Keratinocyte (primary cell): ENCODE results near the gene MTR. TPM values are rescaled to one million over a fixed set of nuclear protein-coding genes. Genes with fewer than 3 reads are reported as not detected.

ENCODE experiments used
- DNase-seq: peaks from one replicate; pipeline ENCODE4 v3.0.0-alpha.2; 2011; ENCODE audit warnings: low read depth, missing footprints, low spot score
- FAIRE-seq: peaks from 2 replicates; lab custom pipeline; 2011; peaks lifted over from hg19 to GRCh38; lab: Jason Lieb, UNC
- H2AFZ ChIP-seq: 2 replicates; pipeline ENCODE4 v1.6.0; 2012; ENCODE audit warnings: low read length, control low read depth, inconsistent platforms; ENCODE audit not compliant: control insufficient read depth
- H3K27ac ChIP-seq: 2 replicates; pipeline ENCODE4 v1.5.1; 2011; ENCODE audit warnings: low read length; ENCODE audit not compliant: control insufficient read depth, insufficient read depth
- H3K27me3 ChIP-seq: 3 replicates; pipeline ENCODE4 v1.6.0; 2011; ENCODE audit warnings: low read length; ENCODE audit not compliant: control insufficient read depth, insufficient read depth; ENCODE audit errors: extremely low read depth
- H3K36me3 ChIP-seq, 2 experiments: 2 replicates in 1 of 2; 3 replicates in 1 of 2; pipeline ENCODE4 v1.5.1; 2011; ENCODE audit warnings: low read length in 2 of 2, mild to moderate bottlenecking in 1 of 2; ENCODE audit not compliant: control insufficient read depth in 2 of 2, insufficient read depth in 2 of 2; ENCODE audit errors: extremely low read depth in 1 of 2
- H3K4me1 ChIP-seq: 3 replicates; pipeline ENCODE4 v1.5.1; 2011; ENCODE audit warnings: low read length; ENCODE audit not compliant: control insufficient read depth, insufficient read depth; ENCODE audit errors: extremely low read depth
- H3K4me2 ChIP-seq: 3 replicates; pipeline ENCODE4 v1.6.0; 2011; ENCODE audit warnings: low read depth, low read length; ENCODE audit not compliant: control insufficient read depth, insufficient read depth; ENCODE audit errors: extremely low read depth
- H3K4me3 ChIP-seq, 3 experiments: fragments of 200-600 bp in 1 of 3; sonication (generic) in 1 of 3; 2 replicates in 2 of 3; 3 replicates in 1 of 3; pipeline ENCODE4 v1.5.1; 2011 to 2016; ENCODE audit warnings: low read length in 3 of 3, mild to moderate bottlenecking in 3 of 3, control low read depth in 2 of 3, inconsistent platforms in 1 of 3, low read depth in 1 of 3, mixed read lengths in 1 of 3, mixed run types in 1 of 3, moderate library complexity in 1 of 3; ENCODE audit not compliant: control insufficient read depth in 2 of 3, insufficient read depth in 2 of 3; ENCODE audit errors: extremely low read depth in 1 of 3
- H3K79me2 ChIP-seq: 2 replicates; pipeline ENCODE4 v1.6.0; 2012; ENCODE audit warnings: low read length; ENCODE audit not compliant: control insufficient read depth, insufficient read depth
- H3K9ac ChIP-seq: 3 replicates; pipeline ENCODE4 v1.6.0; 2011; ENCODE audit warnings: low read length; ENCODE audit not compliant: control insufficient read depth, insufficient read depth; ENCODE audit errors: extremely low read depth
- H3K9me1 ChIP-seq: 3 replicates; pipeline ENCODE4 v1.6.0; 2011; ENCODE audit warnings: low read length; ENCODE audit not compliant: control insufficient read depth, insufficient read depth; ENCODE audit errors: extremely low read depth
- H3K9me3 ChIP-seq: 2 replicates; pipeline ENCODE4 v1.5.1; 2012; ENCODE audit warnings: low read depth, low read length; ENCODE audit not compliant: control insufficient read depth
- H4K20me1 ChIP-seq: 3 replicates; pipeline ENCODE4 v1.6.0; 2011; ENCODE audit warnings: low read length; ENCODE audit not compliant: control insufficient read depth, insufficient read depth; ENCODE audit errors: extremely low read depth
- CTCF ChIP-seq, 3 experiments: IDR thresholded peaks in 1 of 3; conservative IDR thresholded peaks in 1 of 3; optimal IDR thresholded peaks in 1 of 3; 2 replicates in 2 of 3; 3 replicates in 1 of 3; pipeline versions ENCODE3 to v1.5.1; 2011; ENCODE audit warnings: low read length in 3 of 3, mild to moderate bottlenecking in 3 of 3, moderate library complexity in 2 of 3, control low read depth in 1 of 3, inconsistent platforms in 1 of 3; ENCODE audit not compliant: insufficient read depth in 2 of 3; ENCODE audit errors: extremely low read depth in 1 of 3
- EZH2 ChIP-seq: IDR thresholded peaks from one replicate; pipeline ENCODE4 v1.6.1; 2012; ENCODE audit warnings: inconsistent platforms, mild to moderate bottlenecking, low read length, moderate library complexity
- dilution Hi-C: fragments of 300-500 bp; cut with MboI; formaldehyde crosslinking; loops from one replicate; pipeline ENCODE4 v1.7.0; 2020; ENCODE audit warnings: low sequenced_read_pairs; ENCODE audit not compliant: extremely low pct_ligation_motif_present
- polyA plus RNA-seq, 5 experiments: library from polyadenylated mRNA; depleted of rRNA in 3 of 5; stranded (reverse) in 3 of 5; stranded (forward) in 1 of 5; unstranded in 1 of 5; fragments of >200 nt; gene quantifications; 1 replicate in 1 of 5; 2 replicates in 3 of 5; 3 replicates in 1 of 5; pipeline versions ENCODE4 v1.2.1 to v1.2.3, GENCODE V29; 2011 to 2012; ENCODE audit warnings: missing spikeins in 2 of 5, low read depth in 1 of 5, low replicate concordance in 1 of 5

Gene MTR
- polyA plus RNA-seq, 1 donor (not counting 4 experiments of a cell fraction or from before 2014, with no cell fraction given) = 14.3 TPM

- Histone ChIP-seq H3K9ac (no peak overlapping the region), H3K4me3 (no peak overlapping the region), H3K4me1 (no peaks in the 10 kb centered on the region), H3K9me1 (no peaks in the 10 kb centered on the region), H3K9me3 (no peaks in the 10 kb centered on the region), H3K27me3 (no peaks in the 10 kb centered on the region), H2AFZ (no peak overlapping the region), H4K20me1 (no peaks in the 10 kb centered on the region), H3K79me2 (no peaks in the 10 kb centered on the region), H3K36me3 (peaks cover 16 to 17% of the 10 kb centered on the region in 2 experiments), H3K27ac (no peak overlapping the region), H3K4me2 (no peak overlapping the region)
- FAIRE-seq (no peak), DNase-seq (no peak)
- dilution Hi-C loops = no loop called here
- TF ChIP-seq EZH2 = no peak
- TF ChIP-seq CTCF (optimal IDR thresholded peaks at IDR 0.05 in 1 of 3, IDR thresholded peaks at IDR 0.05 in 1 of 3, conservative IDR thresholded peaks at IDR 0.05 in 1 of 3; ENCODE audit: extremely low read depth in 1 of 3, insufficient read depth in 2 of 3, low read length in 3 of 3) = no peak
Measured at GRCh38 chr1:236860674-236861073, 65.6 kb downstream of the MTR start.

GRCh38 chr1:236861560-236862218, 66.6 kb downstream of the MTR start:
- dilution Hi-C loops = no loop called here
- H3K79me2 ChIP-seq = no peaks in the 10 kb centered on the region
- no peak overlapping the region for H3K4me3 ChIP-seq
- peaks cover 16 to 17% of the 10 kb centered on the region in 2 experiments for H3K36me3 ChIP-seq
- no peak overlapping the region for H3K4me2 ChIP-seq
- no peak overlapping the region for H3K27ac ChIP-seq
- H3K27me3 ChIP-seq = no peaks in the 10 kb centered on the region
- no peaks in the 10 kb centered on the region for H4K20me1 ChIP-seq
- FAIRE-seq = no peak
- H3K9ac ChIP-seq = no peak overlapping the region
- H2AFZ ChIP-seq = no peak overlapping the region
- H3K9me1 ChIP-seq = no peaks in the 10 kb centered on the region
- TF ChIP-seq CTCF (optimal IDR thresholded peaks at IDR 0.05 in 1 of 3, IDR thresholded peaks at IDR 0.05 in 1 of 3, conservative IDR thresholded peaks at IDR 0.05 in 1 of 3; ENCODE audit: extremely low read depth in 1 of 3, insufficient read depth in 2 of 3, low read length in 3 of 3) (no peak), EZH2 (no peak)
- no peak for DNase-seq
- H3K9me3 ChIP-seq = no peaks in the 10 kb centered on the region
- no peaks in the 10 kb centered on the region for H3K4me1 ChIP-seq
